ENCODE measurements around the gene EID2B.

The EID2B gene

GRCh38 chr19:39525205-39525604, 7.4 kb downstream of the EID2B start:
- no peak for DNase-seq

DNA sequence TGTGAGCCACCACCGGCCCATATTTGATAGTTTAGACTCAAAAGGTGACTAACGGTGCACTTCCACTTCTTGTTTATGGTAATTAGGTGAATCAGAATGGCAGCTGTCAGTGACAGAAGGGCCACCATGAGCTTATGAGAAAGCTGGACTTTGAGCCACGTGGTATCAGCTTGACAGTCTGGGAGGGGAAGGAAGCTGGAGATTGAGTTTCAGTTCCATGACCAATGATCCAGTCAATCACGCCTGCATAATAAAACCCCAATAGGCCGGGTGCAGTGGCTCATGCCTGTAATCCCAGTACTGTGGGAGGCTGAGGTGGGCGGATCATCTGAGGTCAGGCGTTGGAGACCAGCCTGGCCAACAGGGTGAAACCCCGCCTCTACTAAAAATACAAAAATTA, 8.2 kb downstream of the EID2B start:
- no peak for DNase-seq

GRCh38 chr19:39520541-39521484, 11.8 kb downstream of the EID2B start:
- DNase-seq = no peak

DNA sequence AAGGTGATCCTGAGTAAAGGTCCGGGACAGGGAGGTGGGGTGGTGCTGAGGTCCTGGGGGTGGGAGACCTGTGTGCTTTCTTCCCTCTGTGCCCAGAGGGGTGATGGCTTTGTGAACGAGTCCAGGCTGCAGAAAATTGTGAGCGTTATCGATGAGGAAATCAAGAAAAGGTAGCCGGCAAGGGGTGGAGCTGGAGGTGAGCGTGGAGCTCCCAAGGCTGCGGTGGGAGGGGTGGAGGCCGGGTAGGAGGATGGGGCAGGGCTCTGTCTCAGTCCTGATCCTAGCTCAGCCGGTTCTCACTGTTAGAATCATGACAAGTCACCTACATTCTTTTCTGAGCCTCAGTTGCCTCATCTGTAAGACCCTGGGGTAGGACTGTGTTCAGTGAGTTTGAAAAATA, 13.7 kb downstream of the EID2B start:
- no peak for DNase-seq

- DNase-seq = no peak
These were observed 14.2 kb downstream of the EID2B start for GRCh38 chr19:39518458-39518857.

GRCh38 chr19:39517432-39517831, 15.2 kb downstream of the EID2B start:
- DNase-seq = no peak

DNA sequence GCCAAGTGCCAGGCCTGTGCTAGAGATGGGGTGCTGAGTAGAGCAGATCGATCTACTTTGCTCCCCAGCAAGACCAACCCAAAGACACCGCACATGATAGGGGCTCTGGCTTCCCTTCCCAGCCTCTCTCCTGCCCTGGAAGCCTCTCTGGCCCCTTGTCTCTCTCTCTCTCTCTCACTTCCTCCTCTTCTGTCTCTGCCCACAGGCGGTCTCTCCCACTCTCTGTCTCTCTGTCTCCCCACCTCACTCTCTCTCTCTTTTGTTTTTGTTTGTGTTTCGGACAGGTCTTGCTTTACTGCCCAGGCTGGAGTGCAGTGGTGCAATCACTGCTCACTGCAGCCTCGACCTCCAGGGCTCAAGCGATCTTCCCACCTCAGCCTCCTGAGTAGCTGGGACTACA, 16.4 kb downstream of the EID2B start:
- DNase-seq = no peak

- DNase-seq = no peak
These were observed 17.0 kb downstream of the EID2B start for GRCh38 chr19:39515551-39516191.

GRCh38 chr19:39514840-39515550, 17.7 kb downstream of the EID2B start, which contains the start of gene SELENOV:
SELENOV (plus strand) TSS chr19:39515139; CDS start chr19:39515213, 74 bp downstream.
- DNase-seq = no peak

DNA sequence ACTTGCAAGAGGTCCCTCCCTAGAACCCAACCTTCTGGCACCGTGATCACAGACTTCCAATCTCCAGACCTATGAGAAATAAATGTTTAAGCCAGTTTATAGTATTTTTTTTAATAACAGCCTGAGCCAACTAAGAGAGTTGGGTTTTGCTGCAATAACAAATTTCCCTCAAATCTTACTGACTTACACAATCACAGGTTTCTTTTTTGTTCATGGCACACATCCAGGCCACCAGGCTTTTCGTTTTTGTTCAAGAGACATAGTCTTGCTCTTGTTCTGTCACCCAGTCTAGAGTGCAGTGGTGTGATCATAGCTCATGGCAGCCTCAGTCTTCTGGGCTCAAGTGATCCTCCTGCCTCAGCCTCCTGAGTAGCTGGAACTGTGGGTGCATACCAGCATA, 19.7 kb downstream of the EID2B start:
- DNase-seq = no peak

DNA sequence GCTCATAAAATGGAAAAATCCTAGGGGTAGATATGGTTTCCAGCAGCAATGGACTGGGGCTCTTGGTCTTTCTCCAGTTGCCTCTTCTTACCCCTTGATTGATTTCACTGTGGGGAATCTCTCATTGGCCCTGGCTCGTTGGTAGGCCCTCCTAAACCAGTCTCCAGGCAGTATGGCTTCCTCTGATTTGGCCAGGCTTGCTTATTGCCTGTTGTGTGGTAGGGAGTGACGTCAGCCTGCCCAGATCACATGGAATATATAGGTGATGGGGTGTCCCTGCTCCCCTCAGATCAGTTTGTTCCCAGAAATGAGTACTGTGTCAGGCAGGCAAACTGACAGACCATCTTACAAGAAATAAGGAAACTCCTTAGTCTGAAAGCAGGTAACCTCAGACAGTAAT, 23.4 kb downstream of the EID2B start:
- no peak for DNase-seq

GRCh38 chr19:39508629-39509028, 24.0 kb downstream of the EID2B start:
- no peak for DNase-seq

GRCh38 chr19:39507715-39508364, 24.8 kb downstream of the EID2B start:
- no peak for DNase-seq

DNA sequence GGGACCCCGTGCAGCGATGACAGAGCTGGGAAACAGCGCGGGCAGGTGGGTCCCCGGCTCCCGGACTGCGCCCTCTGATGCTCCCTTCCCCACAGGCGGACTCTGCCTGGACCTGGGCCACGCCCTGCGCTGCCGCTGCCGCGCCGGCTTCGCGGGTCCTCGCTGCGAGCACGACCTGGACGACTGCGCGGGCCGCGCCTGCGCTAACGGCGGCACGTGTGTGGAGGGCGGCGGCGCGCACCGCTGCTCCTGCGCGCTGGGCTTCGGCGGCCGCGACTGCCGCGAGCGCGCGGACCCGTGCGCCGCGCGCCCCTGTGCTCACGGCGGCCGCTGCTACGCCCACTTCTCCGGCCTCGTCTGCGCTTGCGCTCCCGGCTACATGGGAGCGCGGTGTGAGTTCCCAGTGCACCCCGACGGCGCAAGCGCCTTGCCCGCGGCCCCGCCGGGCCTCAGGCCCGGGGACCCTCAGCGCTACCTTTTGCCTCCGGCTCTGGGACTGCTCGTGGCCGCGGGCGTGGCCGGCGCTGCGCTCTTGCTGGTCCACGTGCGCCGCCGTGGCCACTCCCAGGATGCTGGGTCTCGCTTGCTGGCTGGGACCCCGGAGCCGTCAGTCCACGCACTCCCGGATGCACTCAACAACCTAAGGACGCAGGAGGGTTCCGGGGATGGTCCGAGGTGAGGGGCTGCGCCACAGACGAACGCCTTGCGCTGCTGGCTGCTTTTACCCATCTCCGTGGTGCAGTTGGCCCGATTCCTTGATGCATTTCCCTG, 25.5 kb downstream of the EID2B start:
- DNase-seq = peak; percentile 82

DNA sequence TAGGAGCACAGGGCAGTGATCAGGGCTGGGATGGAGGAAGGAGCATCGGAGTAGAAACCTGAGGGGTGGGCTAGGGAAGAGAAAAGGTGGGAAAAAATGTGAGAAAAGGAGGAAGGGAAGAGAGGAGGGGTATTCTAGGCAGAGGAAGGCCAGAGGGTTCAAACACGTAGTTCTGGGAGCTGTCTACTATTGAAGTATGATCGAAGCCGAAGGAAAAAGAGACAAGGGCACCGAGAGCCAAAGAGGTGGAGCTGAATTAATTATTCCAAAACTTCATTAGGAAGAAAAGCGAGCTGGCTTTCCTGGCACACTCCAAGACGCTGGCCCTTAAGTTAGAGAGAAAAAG, 26.1 kb downstream of the EID2B start:
- DNase-seq = no peak

DNA sequence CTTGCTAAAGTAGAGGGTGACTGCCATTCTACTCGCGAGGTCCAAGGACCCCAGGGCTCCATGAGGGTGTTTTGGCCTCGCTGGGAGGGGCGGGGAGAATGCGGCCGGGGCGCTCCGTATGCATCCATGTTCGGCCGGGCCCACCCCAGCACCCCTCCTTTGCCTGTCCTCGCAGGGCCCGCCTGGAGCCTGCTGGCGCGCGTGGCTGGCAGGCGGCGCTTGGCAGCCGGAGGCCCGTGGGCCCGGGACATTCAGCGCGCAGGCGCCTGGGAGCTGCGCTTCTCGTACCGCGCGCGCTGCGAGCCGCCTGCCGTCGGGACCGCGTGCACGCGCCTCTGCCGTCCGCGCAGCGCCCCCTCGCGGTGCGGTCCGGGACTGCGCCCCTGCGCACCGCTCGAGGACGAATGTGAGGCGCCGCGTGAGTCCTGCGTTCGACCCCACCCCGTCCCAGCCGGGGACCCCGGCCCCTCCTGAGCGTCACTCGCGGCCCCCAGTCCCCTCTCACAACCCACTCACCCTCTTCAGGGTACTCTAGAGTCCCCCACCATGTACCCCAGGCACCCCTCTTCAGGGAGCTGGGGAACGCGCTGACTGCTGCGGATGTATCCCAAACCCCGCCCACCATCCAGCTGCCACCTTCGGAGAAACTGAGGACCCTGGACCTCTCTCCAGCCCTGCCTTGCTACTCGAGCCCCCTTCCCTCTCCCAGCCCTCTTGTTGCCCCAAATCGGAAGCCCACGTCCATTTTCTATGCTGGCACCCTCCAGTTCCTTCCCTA, 29.8 kb downstream of the EID2B start:
- DNase-seq = peak; percentile 81

DNA sequence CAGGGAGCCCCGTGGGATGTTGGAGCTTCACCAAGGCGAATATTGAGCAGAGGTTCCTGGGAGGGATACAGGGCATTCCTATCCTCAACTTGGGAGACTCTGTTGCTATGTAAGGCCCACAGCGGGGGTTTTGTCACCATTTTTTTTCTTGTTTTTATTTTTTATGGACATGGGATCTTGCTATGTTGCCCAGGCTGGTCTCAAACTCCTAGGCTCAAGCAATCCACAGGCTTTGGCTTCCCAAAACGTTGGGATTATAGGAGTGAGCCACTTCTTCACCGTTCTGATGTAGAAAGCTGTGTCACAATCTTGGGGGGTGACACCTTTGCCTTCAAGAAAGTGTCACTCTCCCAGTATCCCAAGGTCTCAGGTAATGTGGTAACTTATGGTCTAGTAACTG, 31.3 kb downstream of the EID2B start:
- no peak for DNase-seq

DNA sequence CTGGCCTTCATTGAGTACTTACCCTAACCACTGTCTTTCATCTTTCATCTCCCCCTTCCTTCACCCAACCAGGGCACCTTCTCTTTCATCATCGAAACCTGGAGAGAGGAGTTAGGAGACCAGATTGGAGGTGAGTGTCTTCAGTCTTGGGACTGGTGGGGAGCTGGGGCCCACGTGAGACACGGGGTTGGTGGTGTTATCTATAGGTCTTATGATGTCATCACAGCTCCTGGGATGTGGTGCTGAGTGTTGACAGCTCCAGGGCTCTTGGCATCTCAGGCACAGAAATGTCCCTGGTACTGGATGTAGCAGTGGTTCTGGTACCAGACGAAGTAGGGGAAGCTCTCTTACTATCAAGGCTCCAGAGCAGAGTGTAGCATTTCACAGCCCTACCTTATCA, 32.1 kb downstream of the EID2B start:
- DNase-seq = no peak

GRCh38 chr19:39499932-39500331, 32.7 kb downstream of the EID2B start:
- DNase-seq = no peak

GRCh38 chr19:39498798-39499642, 33.6 kb downstream of the EID2B start, which contains the start of gene DLL3:
DLL3 (plus strand) TSS chr19:39498947; CDS start chr19:39498975, 28 bp downstream.
- no peak for DNase-seq

All from activated CD4-positive, alpha-beta T cell treated with anti-CD3 and anti-CD28 coated beads, Interleukin-10, Interleukin-2, amounts not matched to agents 100 ng/mL and 50 ng/mL, durations not matched to agents 16 hours and 8 hours (primary cell).